CD14-positive monocyte (primary cell): ENCODE results near the gene KLF9. TPM values are rescaled to one million over a fixed set of nuclear protein-coding genes. Genes with fewer than 3 reads are reported as not detected.
A peak's percentile ranks its signal among the peaks of the same experiment; 100 is the strongest.

Experiments
- DNase-seq, 3 donors: peaks; one replicate each; pipeline ENCODE4 v3.0.0-alpha.2; 2011 to 2022
- H2AFZ ChIP-seq: 2 replicates; pipeline ENCODE4 v1.6.0; 2012; ENCODE audit warnings: mild to moderate bottlenecking, low read depth, low read length, inconsistent platforms; ENCODE audit not compliant: insufficient read depth, poor library complexity, severe bottlenecking
- H3K27ac ChIP-seq, 2 donors: 1 replicate in 1 of 2; 2 replicates in 1 of 2; pipeline ENCODE4 v1.5.1; 2012 to 2013; ENCODE audit warnings: low read length in 2 of 2, control low read depth in 1 of 2, inconsistent platforms in 1 of 2, low read depth in 1 of 2, mild to moderate bottlenecking in 1 of 2
- H3K27me3 ChIP-seq, 2 donors: one replicate each; pipeline versions ENCODE4 v1.6.0 to v1.6.1; 2011 to 2013; ENCODE audit warnings: low read length in 2 of 2; ENCODE audit not compliant: control insufficient read depth in 2 of 2, insufficient read depth in 2 of 2
- H3K36me3 ChIP-seq, 2 donors: replicated peaks in 1 of 2; 1 replicate in 1 of 2; 2 replicates in 1 of 2; pipeline versions ENCODE4 v1.5.1 to v1.6.1; 2012 to 2013; ENCODE audit warnings: low read length in 2 of 2, control low read depth in 1 of 2, inconsistent platforms in 1 of 2, mild to moderate bottlenecking in 1 of 2; ENCODE audit not compliant: insufficient read depth in 2 of 2, control insufficient read depth in 1 of 2
- H3K4me1 ChIP-seq, 2 donors: 1 replicate in 1 of 2; 2 replicates in 1 of 2; pipeline versions ENCODE4 v1.5.1 to v1.6.1; 2012 to 2013; ENCODE audit warnings: low read length in 2 of 2, control low read depth in 1 of 2, inconsistent platforms in 1 of 2, mild to moderate bottlenecking in 1 of 2, moderate library complexity in 1 of 2; ENCODE audit not compliant: insufficient read depth in 2 of 2, control insufficient read depth in 1 of 2
- H3K4me2 ChIP-seq: replicated peaks from 2 replicates; pipeline ENCODE3; 2012; ENCODE audit warnings: low read length, moderate library complexity, mild to moderate bottlenecking; ENCODE audit not compliant: poor library complexity, severe bottlenecking; ENCODE audit errors: extremely low read depth
- H3K4me3 ChIP-seq, 3 experiments: fragments of 200-600 bp in 1 of 3; sonication (generic) in 1 of 3; replicated peaks in 1 of 3; 1 replicate in 2 of 3; 2 replicates in 1 of 3; pipeline ENCODE4 v1.5.1; 2011 to 2013; ENCODE audit warnings: low read length in 3 of 3, mild to moderate bottlenecking in 3 of 3, control low read depth in 2 of 3, low read depth in 2 of 3, inconsistent platforms in 1 of 3, moderate library complexity in 1 of 3
- H3K79me2 ChIP-seq: 2 replicates; pipeline ENCODE4 v1.6.0; 2012; ENCODE audit warnings: mild to moderate bottlenecking, control low read depth, inconsistent platforms, low read length, moderate library complexity; ENCODE audit not compliant: insufficient read depth
- H3K9ac ChIP-seq: 2 replicates; pipeline ENCODE4 v1.6.0; 2017; ENCODE audit warnings: low read length, mild to moderate bottlenecking; ENCODE audit not compliant: insufficient read depth, poor library complexity, severe bottlenecking
- H3K9me3 ChIP-seq, 2 donors: replicated peaks in 1 of 2; 1 replicate in 1 of 2; 2 replicates in 1 of 2; pipeline versions ENCODE4 v1.5.1 to v1.6.1; 2012 to 2013; ENCODE audit warnings: low read length in 2 of 2, control low read depth in 1 of 2; ENCODE audit not compliant: control insufficient read depth in 1 of 2, insufficient read depth in 1 of 2
- H4K20me1 ChIP-seq: 2 replicates; pipeline ENCODE4 v1.6.0; 2012; ENCODE audit warnings: mild to moderate bottlenecking, low read length, control low read depth, moderate library complexity; ENCODE audit not compliant: insufficient read depth
- H3K27ac Mint-ChIP-seq, 7 donors: one replicate each; pipeline ENCODE4 v1.8.0; 2020; ENCODE audit warnings: mild to moderate bottlenecking in 7 of 7, mixed read lengths in 7 of 7, moderate library complexity in 6 of 7, inconsistent platforms in 2 of 7
- H3K27me3 Mint-ChIP-seq, 3 donors: one replicate each; pipeline ENCODE4 v1.8.0; 2021 to 2022; ENCODE audit warnings: low read depth in 3 of 3, mild to moderate bottlenecking in 3 of 3, mixed read lengths in 3 of 3, moderate library complexity in 3 of 3, inconsistent platforms in 1 of 3
- H3K36me3 Mint-ChIP-seq, 2 donors: one replicate each; pipeline ENCODE4 v1.8.0; 2020; ENCODE audit warnings: mixed read lengths in 2 of 2, inconsistent platforms in 1 of 2, mild to moderate bottlenecking in 1 of 2
- H3K4me1 Mint-ChIP-seq: one replicate; pipeline ENCODE4 v1.8.0; 2020; ENCODE audit warnings: mild to moderate bottlenecking, mixed read lengths
- H3K4me3 Mint-ChIP-seq, 2 donors: one replicate each; pipeline ENCODE4 v1.8.0; 2020; ENCODE audit warnings: mild to moderate bottlenecking in 2 of 2, mixed read lengths in 2 of 2, moderate library complexity in 1 of 2
- H3K9me3 Mint-ChIP-seq, 7 donors: one replicate each; pipeline ENCODE4 v1.8.0; 2020 to 2022; ENCODE audit warnings: mixed read lengths in 7 of 7, mild to moderate bottlenecking in 6 of 7, moderate library complexity in 6 of 7, inconsistent platforms in 2 of 7
- CTCF ChIP-seq: fragments of 200-600 bp; IDR thresholded peaks from one replicate; pipeline ENCODE4 v1.8.0; 2022; ENCODE audit warnings: antibody characterized with exemption, mild to moderate bottlenecking
- WGBS: methylation state at CpG from one replicate; pipeline ENCODE4 v1.1.5; 2013; ENCODE audit warnings: missing lambda C conversion rate; ENCODE audit not compliant: insufficient coverage; 5-methylcytosine and 5-hydroxymethylcytosine counted together
- intact Hi-C, 2 donors: fragments of 100-400 bp; cut with micrococcal nuclease; formaldehyde crosslinking; loops; one replicate each; pipeline versions ENCODE4 v1.15.0 to v1.15.1; 2023
- polyA plus RNA-seq, 3 donors: library from polyadenylated mRNA; depleted of rRNA in 1 of 3; unstranded in 2 of 3; stranded (reverse) in 1 of 3; fragments of 300-500 nt in 2 of 3; fragments of >200 nt in 1 of 3; fragmentation: Illumina TruSeq in 2 of 3; gene quantifications; 1 replicate in 2 of 3; 2 replicates in 1 of 3; pipeline ENCODE4 v1.2.3, GENCODE V29; 2012 to 2021

KLF9 gene
- polyA plus RNA-seq, 3 donors, result 0.18 to 26.1 (median 0.72) TPM

- Mint-ChIP-seq H3K27ac (no peak overlapping the region), H3K27me3 (peaks cover 0 to 2% (median 1%) of the 10 kb centered on the region in 3 donors), H3K4me1 (no peaks in the 10 kb centered on the region), H3K36me3 (peaks cover 28 to 33% of the 10 kb centered on the region in 2 donors), H3K4me3 (no peak overlapping the region), H3K9me3 (no peaks in the 10 kb centered on the region)
- H3K79me2 ChIP-seq, result peaks cover 16% of the 10 kb centered on the region
- H4K20me1 ChIP-seq, result peaks cover 24% of the 10 kb centered on the region
- no peak overlapping the region for H3K9ac ChIP-seq
- no CpG with 5 or more reads among the region's 3 CpGs for WGBS
- TF ChIP-seq CTCF, result no peak
- no peak for DNase-seq
- H3K4me2 ChIP-seq, result no peak overlapping the region
- no peak overlapping the region for H3K4me3 ChIP-seq
- H3K9me3 ChIP-seq, result no peaks in the 10 kb centered on the region
- H3K36me3 ChIP-seq, result peaks cover 0 to 22% of the 10 kb centered on the region in 2 donors
- H2AFZ ChIP-seq, result no peak overlapping the region
- intact Hi-C loops, result no loop called here
- no peaks in the 10 kb centered on the region for H3K4me1 ChIP-seq
- H3K27ac ChIP-seq, result no peak overlapping the region
- H3K27me3 ChIP-seq, result no peaks in the 10 kb centered on the region
Measured at GRCh38 chr9:70385426-70385825, 29.0 kb downstream of the KLF9 start.

- H3K27me3 Mint-ChIP-seq, result no peaks in the 10 kb centered on the region
- no peak overlapping the region for H3K9ac ChIP-seq
- H2AFZ ChIP-seq, result no peak overlapping the region
- peaks cover 0 to 22% of the 10 kb centered on the region in 2 donors for H3K36me3 ChIP-seq
- no peak overlapping the region for H3K4me3 Mint-ChIP-seq
- H3K36me3 Mint-ChIP-seq, result peaks cover 28 to 29% of the 10 kb centered on the region in 2 donors
- no peaks in the 10 kb centered on the region for H3K9me3 Mint-ChIP-seq
- 94% methylated on average over 9 of the region's 9 CpGs for WGBS
- H3K27me3 ChIP-seq, result no peaks in the 10 kb centered on the region
- H4K20me1 ChIP-seq, result peaks cover under 1% of the 10 kb centered on the region
- peak overlapping the region in 1 of 7 donors; percentile 0 for H3K27ac Mint-ChIP-seq
- TF ChIP-seq CTCF, result no peak
- H3K4me1 ChIP-seq, result no peaks in the 10 kb centered on the region
- H3K4me1 Mint-ChIP-seq, result no peaks in the 10 kb centered on the region
- H3K79me2 ChIP-seq, result no peaks in the 10 kb centered on the region
- H3K4me2 ChIP-seq, result no peak overlapping the region
- intact Hi-C loops, result no loop called here
- DNase-seq, result no peak
- H3K9me3 ChIP-seq, result no peaks in the 10 kb centered on the region
- no peak overlapping the region for H3K4me3 ChIP-seq
- no peak overlapping the region for H3K27ac ChIP-seq
Measured at GRCh38 chr9:70382709-70383605, 31.5 kb downstream of the KLF9 start.
